SK-N-SH treated with all-trans-retinoic acid at 6 μM for 48 hours (cell line): ENCODE results near the gene MRPL52.

Source experiments
- ATAC-seq: fragments of 200-7000 bp; cut with Tn5 transposase; 3 replicates; pipeline ENCODE4 v1.9.1; 2020; ENCODE audit warnings: mild to moderate bottlenecking, moderate library complexity
- ARNTL ChIP-seq: fragments of 450-650 bp; formaldehyde crosslinking; IDR thresholded peaks from 2 replicates; pipeline ENCODE4 v1.5.0; 2020; ENCODE audit warnings: low read depth, mild to moderate bottlenecking, moderate library complexity, borderline replicate concordance
- BACH2 ChIP-seq: fragments of 250-450 bp; sonication (Bioruptor Pico); IDR thresholded peaks from 2 replicates; pipeline ENCODE4 v1.9.0; 2021; ENCODE audit warnings: mild to moderate bottlenecking, borderline replicate concordance
- CSDC2 ChIP-seq: fragments of 250-450 bp; sonication (Bioruptor Pico); IDR thresholded peaks from 2 replicates; pipeline ENCODE4 v1.5.0; 2020; ENCODE audit warnings: mild to moderate bottlenecking, moderate library complexity
- ESRRG ChIP-seq: fragments of 250-450 bp; sonication (Bioruptor Pico); IDR thresholded peaks from 2 replicates; pipeline ENCODE4 v1.6.1; 2021; ENCODE audit warnings: mild to moderate bottlenecking
- GLIS3 ChIP-seq: fragments of 250-450 bp; sonication (Bioruptor Pico); IDR thresholded peaks from 2 replicates; pipeline ENCODE4 v1.5.0; 2020; ENCODE audit warnings: mild to moderate bottlenecking, moderate library complexity
- ISL1 ChIP-seq: fragments of 250-450 bp; sonication (Bioruptor Pico); IDR thresholded peaks from 2 replicates; pipeline ENCODE4 v2.1.2; 2022; ENCODE audit warnings: mild to moderate bottlenecking, moderate library complexity
- PPARA ChIP-seq: fragments of 250-450 bp; sonication (Bioruptor Pico); IDR thresholded peaks from 2 replicates; pipeline ENCODE4 v1.5.0; 2020; ENCODE audit warnings: mild to moderate bottlenecking, borderline replicate concordance
- SNAI2 ChIP-seq: fragments of 250-450 bp; sonication (Bioruptor Pico); IDR thresholded peaks from 2 replicates; pipeline ENCODE4 v1.5.0; 2020; ENCODE audit warnings: mild to moderate bottlenecking, moderate library complexity
- TCF4 ChIP-seq: fragments of 250-450 bp; sonication (Bioruptor Pico); IDR thresholded peaks from 2 replicates; pipeline ENCODE4 v1.8.0; 2021; ENCODE audit warnings: mild to moderate bottlenecking, moderate library complexity, borderline replicate concordance
- TOX ChIP-seq: fragments of 250-450 bp; sonication (Bioruptor Pico); IDR thresholded peaks from 2 replicates; pipeline ENCODE4 v1.8.0; 2021; ENCODE audit warnings: mild to moderate bottlenecking, moderate library complexity, borderline replicate concordance
- ZC3H10 ChIP-seq: fragments of 250-450 bp; sonication (Bioruptor Pico); IDR thresholded peaks from 2 replicates; pipeline ENCODE4 v1.5.1; 2021; ENCODE audit warnings: mild to moderate bottlenecking, moderate library complexity
- ZFP3 ChIP-seq: fragments of 250-450 bp; sonication (Bioruptor Pico); IDR thresholded peaks from 2 replicates; pipeline ENCODE4 v1.5.0; 2020; ENCODE audit warnings: mild to moderate bottlenecking, moderate library complexity
- ZFP30 ChIP-seq: fragments of 450-650 bp; formaldehyde crosslinking; IDR thresholded peaks from 2 replicates; pipeline ENCODE4 v1.5.0; 2022; ENCODE audit warnings: mild to moderate bottlenecking, moderate library complexity
- ZNF565 ChIP-seq: fragments of 450-650 bp; formaldehyde crosslinking; conservative IDR thresholded peaks from 2 replicates; pipeline ENCODE4 v1.5.0; 2020; ENCODE audit warnings: low read depth, mild to moderate bottlenecking, moderate library complexity
- ZNF70 ChIP-seq: fragments of 450-650 bp; formaldehyde crosslinking; IDR thresholded peaks from 2 replicates; pipeline ENCODE4 v1.5.0; 2020; ENCODE audit warnings: mild to moderate bottlenecking, moderate library complexity
- ZNF8 ChIP-seq: fragments of 450-650 bp; formaldehyde crosslinking; IDR thresholded peaks from 2 replicates; pipeline ENCODE4 v1.5.0; 2020; ENCODE audit warnings: mild to moderate bottlenecking, moderate library complexity
- TF ChIP-seq, protein P1 (sequence below): fragments of 250-450 bp; sonication (Bioruptor Pico); IDR thresholded peaks from 2 replicates; pipeline ENCODE4 v1.5.1; 2021; ENCODE audit warnings: mild to moderate bottlenecking, moderate library complexity
- TF ChIP-seq, protein P2 (sequence below): fragments of 250-450 bp; sonication (Bioruptor Pico); IDR thresholded peaks from 2 replicates; pipeline ENCODE4 v1.5.1; 2020; ENCODE audit warnings: low read depth, mild to moderate bottlenecking, moderate library complexity
- TF ChIP-seq, protein P3 (sequence below): fragments of 250-450 bp; sonication (Bioruptor Pico); IDR thresholded peaks from 2 replicates; pipeline ENCODE4 v1.8.0; 2021; ENCODE audit warnings: low read depth, mild to moderate bottlenecking, moderate library complexity, borderline replicate concordance
- TF ChIP-seq, protein P4 (sequence below): fragments of 250-450 bp; sonication (Bioruptor Pico); IDR thresholded peaks from 2 replicates; pipeline ENCODE4 v1.5.0; 2020; ENCODE audit warnings: mild to moderate bottlenecking, moderate library complexity
- TF ChIP-seq, protein P5 (sequence below): fragments of 250-450 bp; sonication (Bioruptor Pico); IDR thresholded peaks from 2 replicates; pipeline ENCODE4 v1.8.0; 2020; ENCODE audit warnings: mild to moderate bottlenecking, moderate library complexity, borderline replicate concordance

The MRPL52 gene

DNA sequence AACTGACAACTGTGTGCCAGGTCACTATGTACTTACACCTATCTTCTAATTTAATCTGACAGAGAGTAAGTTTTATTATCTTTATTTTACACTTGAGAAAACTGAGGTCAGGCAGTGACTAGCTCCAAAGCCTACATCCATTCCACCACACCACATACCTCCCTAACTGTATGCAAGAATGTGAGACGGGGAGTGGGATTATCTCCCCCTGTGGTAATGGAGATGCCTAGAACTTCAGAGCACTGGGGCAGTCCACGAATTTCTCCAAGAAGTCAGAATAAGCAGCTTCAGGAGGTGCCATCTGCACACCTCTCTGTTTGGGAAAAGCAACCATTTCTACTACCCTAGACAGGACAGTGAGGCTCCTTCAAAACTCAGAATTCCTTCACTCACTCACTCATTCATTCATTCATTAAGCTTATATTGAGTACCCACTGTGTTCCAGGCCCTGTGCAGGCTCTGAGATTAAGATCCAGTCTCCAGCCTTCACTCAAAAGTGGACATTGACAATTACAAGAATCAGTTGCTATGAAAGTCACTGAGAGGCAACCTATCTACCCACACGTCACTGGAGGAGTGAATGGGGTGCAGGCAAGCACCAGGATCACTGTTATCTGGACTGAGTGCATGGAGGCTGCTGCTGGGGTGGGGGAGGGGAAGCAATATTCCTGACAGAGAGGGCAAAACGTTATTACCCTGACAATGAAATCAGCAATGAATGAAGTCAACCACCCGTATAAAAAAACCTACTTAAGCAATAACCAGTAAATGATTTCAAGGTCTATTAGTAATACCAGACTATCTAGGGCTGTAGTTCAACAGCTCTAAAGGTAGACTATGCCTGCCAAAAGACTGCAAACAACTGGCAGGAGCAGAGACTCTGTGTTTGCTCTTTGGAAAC lies 32.4 kb upstream of the MRPL52 start (continued):
- TF ChIP-seq, protein P1, sequence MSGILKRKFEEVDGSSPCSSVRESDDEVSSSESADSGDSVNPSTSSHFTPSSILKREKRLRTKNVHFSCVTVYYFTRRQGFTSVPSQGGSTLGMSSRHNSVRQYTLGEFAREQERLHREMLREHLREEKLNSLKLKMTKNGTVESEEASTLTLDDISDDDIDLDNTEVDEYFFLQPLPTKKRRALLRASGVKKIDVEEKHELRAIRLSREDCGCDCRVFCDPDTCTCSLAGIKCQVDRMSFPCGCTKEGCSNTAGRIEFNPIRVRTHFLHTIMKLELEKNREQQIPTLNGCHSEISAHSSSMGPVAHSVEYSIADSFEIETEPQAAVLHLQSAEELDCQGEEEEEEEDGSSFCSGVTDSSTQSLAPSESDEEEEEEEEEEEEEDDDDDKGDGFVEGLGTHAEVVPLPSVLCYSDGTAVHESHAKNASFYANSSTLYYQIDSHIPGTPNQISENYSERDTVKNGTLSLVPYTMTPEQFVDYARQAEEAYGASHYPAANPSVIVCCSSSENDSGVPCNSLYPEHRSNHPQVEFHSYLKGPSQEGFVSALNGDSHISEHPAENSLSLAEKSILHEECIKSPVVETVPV (CRISPR knock-in tag), result no peak
- TF ChIP-seq, protein P2, sequence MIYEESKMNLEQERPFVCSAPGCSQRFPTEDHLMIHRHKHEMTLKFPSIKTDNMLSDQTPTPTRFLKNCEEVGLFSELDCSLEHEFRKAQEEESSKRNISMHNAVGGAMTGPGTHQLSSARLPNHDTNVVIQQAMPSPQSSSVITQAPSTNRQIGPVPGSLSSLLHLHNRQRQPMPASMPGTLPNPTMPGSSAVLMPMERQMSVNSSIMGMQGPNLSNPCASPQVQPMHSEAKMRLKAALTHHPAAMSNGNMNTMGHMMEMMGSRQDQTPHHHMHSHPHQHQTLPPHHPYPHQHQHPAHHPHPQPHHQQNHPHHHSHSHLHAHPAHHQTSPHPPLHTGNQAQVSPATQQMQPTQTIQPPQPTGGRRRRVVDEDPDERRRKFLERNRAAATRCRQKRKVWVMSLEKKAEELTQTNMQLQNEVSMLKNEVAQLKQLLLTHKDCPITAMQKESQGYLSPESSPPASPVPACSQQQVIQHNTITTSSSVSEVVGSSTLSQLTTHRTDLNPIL, result no peak
- TF ChIP-seq ESRRG (CRISPR knock-in tag), result no peak
- no peak for TF ChIP-seq ZNF70 (CRISPR knock-in tag)
- no peak for TF ChIP-seq GLIS3 (CRISPR knock-in tag)
- no peak for TF ChIP-seq SNAI2 (CRISPR knock-in tag)
- no peak for TF ChIP-seq BACH2 (CRISPR knock-in tag)

DNA sequence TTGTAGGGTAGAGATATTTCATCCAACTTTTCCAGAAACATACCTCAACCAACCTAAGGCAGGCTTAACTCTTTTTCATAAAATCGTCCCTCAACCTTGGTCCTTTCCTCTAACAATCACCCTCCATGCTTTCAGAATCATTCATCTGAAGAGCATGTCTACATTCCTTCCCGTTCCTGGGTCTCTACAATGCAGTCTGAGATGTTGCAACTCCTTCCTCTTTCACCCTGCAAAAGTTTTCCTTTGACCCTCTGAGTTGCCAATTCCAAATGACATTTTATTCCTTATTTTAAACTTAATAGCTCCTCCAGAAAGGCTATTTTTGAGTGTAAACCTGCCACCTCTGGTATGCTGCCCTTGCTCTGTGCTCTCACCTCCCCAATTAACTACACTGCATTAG lies 31.2 kb upstream of the MRPL52 start:
- no peak for ATAC-seq
- TF ChIP-seq ARNTL (CRISPR knock-in tag) (no peak), ZNF70 (CRISPR knock-in tag) (no peak), ISL1 (CRISPR knock-in tag) (no peak), ZFP30 (no peak), TCF4 (no peak), SNAI2 (CRISPR knock-in tag) (no peak), ZC3H10 (CRISPR knock-in tag) (no peak), BACH2 (CRISPR knock-in tag) (no peak), ZNF565 (no peak), ZFP3 (CRISPR knock-in tag) (no peak), ESRRG (CRISPR knock-in tag) (no peak), CSDC2 (CRISPR knock-in tag) (no peak), ZNF8 (CRISPR knock-in tag) (no peak), PPARA (CRISPR knock-in tag) (no peak), TOX (CRISPR knock-in tag) (no peak)
- TF ChIP-seq, protein P3, sequence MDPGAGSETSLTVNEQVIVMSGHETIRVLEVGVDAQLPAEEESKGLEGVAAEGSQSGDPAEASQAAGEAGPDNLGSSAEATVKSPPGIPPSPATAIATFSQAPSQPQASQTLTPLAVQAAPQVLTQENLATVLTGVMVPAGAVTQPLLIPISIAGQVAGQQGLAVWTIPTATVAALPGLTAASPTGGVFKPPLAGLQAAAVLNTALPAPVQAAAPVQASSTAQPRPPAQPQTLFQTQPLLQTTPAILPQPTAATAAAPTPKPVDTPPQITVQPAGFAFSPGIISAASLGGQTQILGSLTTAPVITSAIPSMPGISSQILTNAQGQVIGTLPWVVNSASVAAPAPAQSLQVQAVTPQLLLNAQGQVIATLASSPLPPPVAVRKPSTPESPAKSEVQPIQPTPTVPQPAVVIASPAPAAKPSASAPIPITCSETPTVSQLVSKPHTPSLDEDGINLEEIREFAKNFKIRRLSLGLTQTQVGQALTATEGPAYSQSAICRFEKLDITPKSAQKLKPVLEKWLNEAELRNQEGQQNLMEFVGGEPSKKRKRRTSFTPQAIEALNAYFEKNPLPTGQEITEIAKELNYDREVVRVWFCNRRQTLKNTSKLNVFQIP (CRISPR knock-in tag), result no peak
- TF ChIP-seq, protein P4, sequence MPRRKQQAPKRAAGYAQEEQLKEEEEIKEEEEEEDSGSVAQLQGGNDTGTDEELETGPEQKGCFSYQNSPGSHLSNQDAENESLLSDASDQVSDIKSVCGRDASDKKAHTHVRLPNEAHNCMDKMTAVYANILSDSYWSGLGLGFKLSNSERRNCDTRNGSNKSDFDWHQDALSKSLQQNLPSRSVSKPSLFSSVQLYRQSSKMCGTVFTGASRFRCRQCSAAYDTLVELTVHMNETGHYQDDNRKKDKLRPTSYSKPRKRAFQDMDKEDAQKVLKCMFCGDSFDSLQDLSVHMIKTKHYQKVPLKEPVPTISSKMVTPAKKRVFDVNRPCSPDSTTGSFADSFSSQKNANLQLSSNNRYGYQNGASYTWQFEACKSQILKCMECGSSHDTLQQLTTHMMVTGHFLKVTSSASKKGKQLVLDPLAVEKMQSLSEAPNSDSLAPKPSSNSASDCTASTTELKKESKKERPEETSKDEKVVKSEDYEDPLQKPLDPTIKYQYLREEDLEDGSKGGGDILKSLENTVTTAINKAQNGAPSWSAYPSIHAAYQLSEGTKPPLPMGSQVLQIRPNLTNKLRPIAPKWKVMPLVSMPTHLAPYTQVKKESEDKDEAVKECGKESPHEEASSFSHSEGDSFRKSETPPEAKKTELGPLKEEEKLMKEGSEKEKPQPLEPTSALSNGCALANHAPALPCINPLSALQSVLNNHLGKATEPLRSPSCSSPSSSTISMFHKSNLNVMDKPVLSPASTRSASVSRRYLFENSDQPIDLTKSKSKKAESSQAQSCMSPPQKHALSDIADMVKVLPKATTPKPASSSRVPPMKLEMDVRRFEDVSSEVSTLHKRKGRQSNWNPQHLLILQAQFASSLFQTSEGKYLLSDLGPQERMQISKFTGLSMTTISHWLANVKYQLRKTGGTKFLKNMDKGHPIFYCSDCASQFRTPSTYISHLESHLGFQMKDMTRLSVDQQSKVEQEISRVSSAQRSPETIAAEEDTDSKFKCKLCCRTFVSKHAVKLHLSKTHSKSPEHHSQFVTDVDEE (CRISPR knock-in tag), result no peak
- TF ChIP-seq, protein P1 (CRISPR knock-in tag), result no peak
- TF ChIP-seq, protein P5, sequence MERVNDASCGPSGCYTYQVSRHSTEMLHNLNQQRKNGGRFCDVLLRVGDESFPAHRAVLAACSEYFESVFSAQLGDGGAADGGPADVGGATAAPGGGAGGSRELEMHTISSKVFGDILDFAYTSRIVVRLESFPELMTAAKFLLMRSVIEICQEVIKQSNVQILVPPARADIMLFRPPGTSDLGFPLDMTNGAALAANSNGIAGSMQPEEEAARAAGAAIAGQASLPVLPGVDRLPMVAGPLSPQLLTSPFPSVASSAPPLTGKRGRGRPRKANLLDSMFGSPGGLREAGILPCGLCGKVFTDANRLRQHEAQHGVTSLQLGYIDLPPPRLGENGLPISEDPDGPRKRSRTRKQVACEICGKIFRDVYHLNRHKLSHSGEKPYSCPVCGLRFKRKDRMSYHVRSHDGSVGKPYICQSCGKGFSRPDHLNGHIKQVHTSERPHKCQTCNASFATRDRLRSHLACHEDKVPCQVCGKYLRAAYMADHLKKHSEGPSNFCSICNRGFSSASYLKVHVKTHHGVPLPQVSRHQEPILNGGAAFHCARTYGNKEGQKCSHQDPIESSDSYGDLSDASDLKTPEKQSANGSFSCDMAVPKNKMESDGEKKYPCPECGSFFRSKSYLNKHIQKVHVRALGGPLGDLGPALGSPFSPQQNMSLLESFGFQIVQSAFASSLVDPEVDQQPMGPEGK (CRISPR knock-in tag), result no peak
